ENCODE measurements around the gene GTPBP1. TPM values are rescaled to one million over a fixed set of nuclear protein-coding genes. Genes with fewer than 3 reads are reported as not detected.

The GTPBP1 gene
- polyA plus RNA-seq (2013, experiment 1 of 2) = 34.9 TPM
- 34.2 TPM for polyA plus RNA-seq (2013, experiment 2 of 2)

DNA sequence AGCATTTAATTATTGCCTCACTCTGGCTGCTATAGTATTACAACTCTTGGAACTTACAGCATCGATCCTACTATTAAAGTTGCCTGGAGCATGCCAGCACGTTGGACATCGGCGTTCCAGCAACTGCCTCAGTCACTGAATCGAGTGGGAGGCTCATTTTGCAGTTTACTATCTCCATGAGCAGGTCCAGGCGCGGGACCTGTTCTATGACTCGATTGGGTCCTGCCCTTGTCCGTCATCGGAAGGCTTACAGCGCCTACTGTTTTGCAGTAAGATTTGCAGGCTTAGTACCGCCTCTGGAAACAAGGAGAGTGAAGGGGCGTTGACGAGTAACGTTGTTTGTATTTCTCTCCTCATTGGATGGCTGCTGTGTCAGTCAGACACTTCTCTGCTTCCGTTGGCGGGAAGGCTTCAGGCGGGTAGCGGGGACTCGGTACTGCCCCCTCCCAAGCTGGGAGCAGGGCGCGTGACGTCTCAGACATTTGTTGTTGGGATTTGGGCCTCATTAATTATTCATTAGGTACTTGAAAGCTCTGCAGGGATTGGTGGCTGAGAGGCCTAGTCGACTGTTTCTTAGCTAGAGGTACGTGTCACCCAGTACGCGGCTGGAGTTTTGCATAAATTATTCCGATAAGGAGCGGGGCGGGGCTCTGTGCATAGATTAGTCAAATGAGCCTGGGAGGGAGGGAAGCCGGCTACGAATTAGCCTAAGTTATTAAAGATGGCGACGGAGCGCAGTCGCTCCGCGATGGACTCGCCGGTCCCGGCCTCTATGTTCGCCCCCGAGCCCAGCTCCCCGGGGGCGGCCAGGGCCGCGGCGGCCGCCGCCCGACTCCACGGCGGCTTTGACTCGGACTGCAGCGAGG is at the start of gene GTPBP1:
GTPBP1 (plus strand) TSS at position 710 of the 866 bp plus-strand sequence; CDS start at position 722, 12 bp downstream.
- peak within 1 kb of the TSS; percentile 62 for H3K27ac ChIP-seq (ENCODE audit: low read depth, low read length)
- peaks cover 42% of the 10 kb centered on the region for H3K79me2 ChIP-seq (ENCODE audit: control insufficient read depth, insufficient read depth, low read length)
- H2BK15ac ChIP-seq (replicated peaks; ENCODE audit: low read depth) = no peak within 1 kb of the TSS
- H2BK120ac ChIP-seq (ENCODE audit: low read depth, low read length) = no peak within 1 kb of the TSS
- H3K4me3 ChIP-seq (ENCODE audit: low read length) = peak within 1 kb of the TSS; percentile 21
- H3K27me3 ChIP-seq (ENCODE audit: insufficient read depth, low read length, poor library complexity) = no peaks in the 10 kb centered on the region
- peak within 1 kb of the TSS; percentile 82 for H3K9ac ChIP-seq (ENCODE audit: low read length)
- peaks cover 16% of the 10 kb centered on the region for H3K4me1 ChIP-seq (ENCODE audit: control insufficient read depth, low read depth, low read length)
- WGBS (ENCODE audit: extremely low coverage, insufficient coverage, low lambda C conversion rate) = no CpG with 5 or more reads among the region's 55 CpGs
- H2BK5ac ChIP-seq (ENCODE audit: low read length) = no peak within 1 kb of the TSS
- H3K36me3 ChIP-seq (ENCODE audit: control insufficient read depth, insufficient read depth, low read length) = no peaks in the 10 kb centered on the region
- peak within 1 kb of the TSS; percentile 86 for H3K18ac ChIP-seq (ENCODE audit: low read length)
- H4K8ac ChIP-seq (ENCODE audit: low read depth, low read length) = peak within 1 kb of the TSS; percentile 43
- H3K79me1 ChIP-seq (ENCODE audit: low read length) = peaks cover 13% of the 10 kb centered on the region
- H3K4ac ChIP-seq (ENCODE audit: low read depth, low read length) = peak within 1 kb of the TSS; percentile 44
- peak; percentile 100 for DNase-seq
- H3K23ac ChIP-seq (ENCODE audit: low read length) = no peak within 1 kb of the TSS
- H2AK5ac ChIP-seq (ENCODE audit: low read length) = no peak within 1 kb of the TSS
- peak within 1 kb of the TSS; percentile 93 for H3K56ac ChIP-seq (ENCODE audit: low read length)
- no peak within 1 kb of the TSS for H4K5ac ChIP-seq (ENCODE audit: low read length)
- peak within 1 kb of the TSS; percentile 54 for H3K4me2 ChIP-seq (ENCODE audit: low read length)

GRCh38 chr22:38656256-38657044 is 49.3 kb upstream of the GTPBP1 start, which contains the start of the genes CBY1 and FAM227A:
Gene CBY1, plus strand, starts transcription at chr22:38656638. Its CDS starts 11,417 bp downstream, at chr22:38668055.
Gene FAM227A, minus strand, starts transcription at chr22:38656392. Its CDS starts 6,224 bp downstream, at chr22:38650168.
- peak; percentile 97 for DNase-seq
- no peak within 1 kb of the TSS for H2BK120ac ChIP-seq (ENCODE audit: low read depth, low read length)
- no CpG with 5 or more reads among the region's 66 CpGs for WGBS (ENCODE audit: extremely low coverage, insufficient coverage, low lambda C conversion rate)
- H4K5ac ChIP-seq (ENCODE audit: low read length) = no peak within 1 kb of the TSS
- peak within 1 kb of the TSS; percentile 90 for H3K4me3 ChIP-seq (ENCODE audit: low read length)
- peaks cover 2% of the 10 kb centered on the region for H3K79me1 ChIP-seq (ENCODE audit: low read length)
- H3K79me2 ChIP-seq (ENCODE audit: control insufficient read depth, insufficient read depth, low read length) = no peaks in the 10 kb centered on the region
- peak within 1 kb of the TSS; percentile 32 for H3K27ac ChIP-seq (ENCODE audit: low read depth, low read length)
- no peaks in the 10 kb centered on the region for H3K36me3 ChIP-seq (ENCODE audit: control insufficient read depth, insufficient read depth, low read length)
- H3K4ac ChIP-seq (ENCODE audit: low read depth, low read length) = no peak within 1 kb of the TSS
- H3K56ac ChIP-seq (ENCODE audit: low read length) = peak within 1 kb of the TSS; percentile 95
- H2AK5ac ChIP-seq (ENCODE audit: low read length) = no peak within 1 kb of the TSS
- no peak within 1 kb of the TSS for H3K23ac ChIP-seq (ENCODE audit: low read length)
- H3K9ac ChIP-seq (ENCODE audit: low read length) = peak within 1 kb of the TSS; percentile 86
- peak within 1 kb of the TSS; percentile 93 for H2BK5ac ChIP-seq (ENCODE audit: low read length)
- H3K18ac ChIP-seq (ENCODE audit: low read length) = peak within 1 kb of the TSS; percentile 52
- H3K4me1 ChIP-seq (ENCODE audit: control insufficient read depth, low read depth, low read length) = no peaks in the 10 kb centered on the region
- H3K4me2 ChIP-seq (ENCODE audit: low read length) = peak within 1 kb of the TSS; percentile 88
- H2BK15ac ChIP-seq (replicated peaks; ENCODE audit: low read depth) = no peak within 1 kb of the TSS
- H4K8ac ChIP-seq (ENCODE audit: low read depth, low read length) = no peak within 1 kb of the TSS
- H3K27me3 ChIP-seq (ENCODE audit: insufficient read depth, low read length, poor library complexity) = no peaks in the 10 kb centered on the region

GRCh38 chr22:38657045-38657909 is 48.5 kb upstream of the GTPBP1 start:
- WGBS (ENCODE audit: extremely low coverage, insufficient coverage, low lambda C conversion rate) = no CpG with 5 or more reads among the region's 16 CpGs
- peak overlapping the region; percentile 95 for H3K56ac ChIP-seq (ENCODE audit: low read length)
- H2BK120ac ChIP-seq (ENCODE audit: low read depth, low read length) = no peak overlapping the region
- H4K5ac ChIP-seq (ENCODE audit: low read length) = no peak overlapping the region
- peak overlapping the region; percentile 90 for H3K4me3 ChIP-seq (ENCODE audit: low read length)
- H3K27ac ChIP-seq (ENCODE audit: low read depth, low read length) = no peak overlapping the region
- no peak overlapping the region for H2AK5ac ChIP-seq (ENCODE audit: low read length)
- H3K79me1 ChIP-seq (ENCODE audit: low read length) = peaks cover 2% of the 10 kb centered on the region
- H3K36me3 ChIP-seq (ENCODE audit: control insufficient read depth, insufficient read depth, low read length) = no peaks in the 10 kb centered on the region
- no peaks in the 10 kb centered on the region for H3K79me2 ChIP-seq (ENCODE audit: control insufficient read depth, insufficient read depth, low read length)
- H3K23ac ChIP-seq (ENCODE audit: low read length) = no peak overlapping the region
- no peaks in the 10 kb centered on the region for H3K4me1 ChIP-seq (ENCODE audit: control insufficient read depth, low read depth, low read length)
- H3K27me3 ChIP-seq (ENCODE audit: insufficient read depth, low read length, poor library complexity) = no peaks in the 10 kb centered on the region
- H2BK15ac ChIP-seq (replicated peaks; ENCODE audit: low read depth) = no peak overlapping the region
- H3K18ac ChIP-seq (ENCODE audit: low read length) = no peak overlapping the region
- peak; percentile 51 for DNase-seq
- H3K4me2 ChIP-seq (ENCODE audit: low read length) = peak overlapping the region; percentile 88
- no peak overlapping the region for H4K8ac ChIP-seq (ENCODE audit: low read depth, low read length)
- H3K4ac ChIP-seq (ENCODE audit: low read depth, low read length) = no peak overlapping the region
- no peak overlapping the region for H2BK5ac ChIP-seq (ENCODE audit: low read length)
- peak overlapping the region; percentile 86 for H3K9ac ChIP-seq (ENCODE audit: low read length)

- Histone ChIP-seq H3K9ac (ENCODE audit: low read length) (no peak overlapping the region), H4K5ac (ENCODE audit: low read length) (no peak overlapping the region), H3K79me1 (ENCODE audit: low read length) (no peaks in the 10 kb centered on the region), H2BK5ac (ENCODE audit: low read length) (no peak overlapping the region), H3K56ac (ENCODE audit: low read length) (no peak overlapping the region), H3K18ac (ENCODE audit: low read length) (no peak overlapping the region), H2AK5ac (ENCODE audit: low read length) (no peak overlapping the region), H2BK15ac (replicated peaks; ENCODE audit: low read depth) (no peak overlapping the region), H3K23ac (ENCODE audit: low read length) (no peak overlapping the region), H3K27ac (ENCODE audit: low read depth, low read length) (no peak overlapping the region), H4K8ac (ENCODE audit: low read depth, low read length) (no peak overlapping the region), H3K4me3 (ENCODE audit: low read length) (no peak overlapping the region), H2BK120ac (ENCODE audit: low read depth, low read length) (no peak overlapping the region), H3K4me2 (ENCODE audit: low read length) (no peak overlapping the region), H3K79me2 (ENCODE audit: control insufficient read depth, insufficient read depth, low read length) (no peaks in the 10 kb centered on the region), H3K4ac (ENCODE audit: low read depth, low read length) (no peak overlapping the region), H3K4me1 (ENCODE audit: control insufficient read depth, low read depth, low read length) (no peaks in the 10 kb centered on the region), H3K27me3 (ENCODE audit: insufficient read depth, low read length, poor library complexity) (no peaks in the 10 kb centered on the region), H3K36me3 (ENCODE audit: control insufficient read depth, insufficient read depth, low read length) (peaks cover 4% of the 10 kb centered on the region)
- DNase-seq = no peak
- no CpG with 5 or more reads among the region's 5 CpGs for WGBS (ENCODE audit: extremely low coverage, insufficient coverage, low lambda C conversion rate)
These were observed 30.9 kb upstream of the GTPBP1 start for GRCh38 chr22:38674888-38675287.

DNA sequence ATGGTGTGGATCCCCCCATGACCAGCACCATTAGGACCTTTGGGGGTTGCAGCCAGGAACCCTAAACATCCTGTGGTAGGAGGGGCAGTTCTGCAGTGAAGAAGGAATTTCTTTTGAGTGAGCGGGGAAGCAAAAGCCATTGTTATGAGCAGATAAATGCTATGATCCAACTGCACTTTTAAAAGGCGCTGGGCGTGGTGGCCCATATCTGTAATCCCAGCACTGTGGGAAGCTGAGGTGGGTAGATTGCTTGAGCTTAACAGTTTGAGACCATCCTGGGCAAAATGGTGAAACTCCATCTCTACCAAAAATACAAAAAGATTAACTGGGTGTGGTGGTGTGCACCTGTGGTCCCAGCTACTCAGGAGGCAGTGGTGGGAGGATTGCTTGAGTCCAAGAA is 29.9 kb upstream of the GTPBP1 start:
- H3K4me3 ChIP-seq (ENCODE audit: low read length) = no peak overlapping the region
- H2BK120ac ChIP-seq (ENCODE audit: low read depth, low read length) = no peak overlapping the region
- H3K23ac ChIP-seq (ENCODE audit: low read length) = no peak overlapping the region
- no peak overlapping the region for H3K27ac ChIP-seq (ENCODE audit: low read depth, low read length)
- H3K79me1 ChIP-seq (ENCODE audit: low read length) = no peaks in the 10 kb centered on the region
- H3K4ac ChIP-seq (ENCODE audit: low read depth, low read length) = no peak overlapping the region
- no peak overlapping the region for H2BK5ac ChIP-seq (ENCODE audit: low read length)
- no peak overlapping the region for H2AK5ac ChIP-seq (ENCODE audit: low read length)
- H2BK15ac ChIP-seq (replicated peaks; ENCODE audit: low read depth) = no peak overlapping the region
- no peak overlapping the region for H3K9ac ChIP-seq (ENCODE audit: low read length)
- H3K79me2 ChIP-seq (ENCODE audit: control insufficient read depth, insufficient read depth, low read length) = no peaks in the 10 kb centered on the region
- no peak overlapping the region for H3K18ac ChIP-seq (ENCODE audit: low read length)
- no peak for DNase-seq
- no CpG with 5 or more reads among the region's 3 CpGs for WGBS (ENCODE audit: extremely low coverage, insufficient coverage, low lambda C conversion rate)
- no peak overlapping the region for H3K4me2 ChIP-seq (ENCODE audit: low read length)
- H4K5ac ChIP-seq (ENCODE audit: low read length) = no peak overlapping the region
- H3K36me3 ChIP-seq (ENCODE audit: control insufficient read depth, insufficient read depth, low read length) = peaks cover 4% of the 10 kb centered on the region
- no peak overlapping the region for H4K8ac ChIP-seq (ENCODE audit: low read depth, low read length)
- no peak overlapping the region for H3K56ac ChIP-seq (ENCODE audit: low read length)
- no peaks in the 10 kb centered on the region for H3K27me3 ChIP-seq (ENCODE audit: insufficient read depth, low read length, poor library complexity)
- H3K4me1 ChIP-seq (ENCODE audit: control insufficient read depth, low read depth, low read length) = no peaks in the 10 kb centered on the region

All from mesendoderm (in vitro differentiated cells).